Breast epithelium (tissue), 4 donors: Measurements from ENCODE around the gene MOXD1. TPM values are rescaled to one million over a fixed set of nuclear protein-coding genes. Genes with fewer than 3 reads are reported as not detected.

Experiments used
- DNase-seq, 2 donors: peaks; one replicate each; pipeline ENCODE4 v3.0.0-alpha.2; 2019; ENCODE audit warnings: low spot score in 2 of 2
- H3K27ac ChIP-seq, 2 donors: fragments of 200-600 bp; sonication (generic) in 1 of 2; one replicate each; pipeline ENCODE4 v1.5.1; 2016 to 2019; ENCODE audit warnings: mild to moderate bottlenecking in 1 of 2
- H3K27me3 ChIP-seq, 2 donors: fragments of 200-600 bp; sonication (generic) in 1 of 2; one replicate each; pipeline versions ENCODE4 v1.5.1 to v1.6.0; 2017 to 2019; ENCODE audit warnings: control low read depth in 1 of 2, mild to moderate bottlenecking in 1 of 2
- H3K36me3 ChIP-seq: fragments of 200-600 bp; one replicate; pipeline ENCODE4 v1.5.1; 2019
- H3K4me1 ChIP-seq, 2 donors: fragments of 200-600 bp; sonication (generic); one replicate each; pipeline ENCODE4 v1.5.1; 2016 to 2019; ENCODE audit warnings: control low read depth in 1 of 2
- H3K4me3 ChIP-seq, 3 donors: fragments of 200-600 bp; sonication (generic); 1 replicate in 2 of 3; 2 replicates in 1 of 3; pipeline ENCODE4 v1.5.1; 2016 to 2019; ENCODE audit warnings: mild to moderate bottlenecking in 3 of 3, moderate library complexity in 2 of 3
- H3K9me3 ChIP-seq, 2 donors: fragments of 200-600 bp; sonication (generic) in 1 of 2; one replicate each; pipeline ENCODE4 v1.5.1; 2016 to 2019; ENCODE audit warnings: control low read depth in 1 of 2
- CTCF ChIP-seq, 3 donors: fragments of 450-650 bp; IDR thresholded peaks; one replicate each; pipeline ENCODE4 v1.5.1; 2016 to 2017; ENCODE audit warnings: antibody characterized with exemption in 3 of 3, mild to moderate bottlenecking in 3 of 3, moderate library complexity in 3 of 3
- POLR2A ChIP-seq: fragments of 450-650 bp; IDR thresholded peaks from one replicate; pipeline ENCODE4 v1.6.1; 2016; ENCODE audit warnings: antibody characterized with exemption, mild to moderate bottlenecking, moderate library complexity
- POLR2AphosphoS5 ChIP-seq, 3 donors: sonication (generic); formaldehyde crosslinking; IDR thresholded peaks; one replicate each; pipeline ENCODE4 v1.6.1; 2017; ENCODE audit warnings: antibody characterized with exemption in 3 of 3
- intact Hi-C: fragments of 100-400 bp; cut with DNase I; formaldehyde crosslinking; loops from one replicate; pipeline ENCODE4 v1.15.1; 2023; ENCODE audit warnings: low total_unique reads
- total RNA-seq, 3 donors: library from RNA; depleted of rRNA; stranded (reverse); fragments of >200 nt; gene quantifications; one replicate each; pipeline ENCODE4 v1.1.0, GENCODE V29; 2016

MOXD1 gene
- total RNA-seq, 3 donors from 2014 or later = 1.8 to 2.9 (median 1.9) TPM

GRCh38 chr6:132391391-132392269, 9.6 kb downstream of the MOXD1 start:
- H3K27ac ChIP-seq = peak overlapping the region in 1 of 2 donors; percentile 64
- DNase-seq = peak in 1 of 2 donors; percentile 20
- intact Hi-C loops = loop anchor here (10.0 kb wide), 1 partner anchor 1567 kb away; the partner anchor contains the start of gene SMLR1

DNA sequence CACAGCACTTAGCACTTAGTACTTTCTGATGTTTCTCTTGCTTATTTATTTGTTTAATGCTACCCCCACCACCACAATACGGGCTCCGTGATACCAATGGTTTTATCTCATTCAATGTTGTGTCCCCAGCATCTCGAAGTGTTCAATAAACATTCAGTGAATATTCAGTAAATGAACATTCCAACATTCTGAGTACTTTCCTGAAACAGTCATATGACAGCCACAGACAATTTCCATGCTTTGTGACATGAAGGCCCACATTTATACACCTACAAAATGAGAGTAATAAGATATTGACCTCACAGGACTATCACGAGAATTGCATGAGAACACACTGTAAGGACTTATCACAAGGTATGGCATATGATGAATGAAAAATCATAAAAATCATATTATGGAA, 10.8 kb downstream of the MOXD1 start:
- TF ChIP-seq CTCF (IDR thresholded peaks at IDR 0.05) = no peak
- TF ChIP-seq POLR2AphosphoS5 (IDR thresholded peaks at IDR 0.05) = no peak
- no peak for TF ChIP-seq POLR2A
- H3K4me1 ChIP-seq = no peaks in the 10 kb centered on the region
- no peak for DNase-seq
- H3K27ac ChIP-seq = no peak overlapping the region
- no peaks in the 10 kb centered on the region for H3K36me3 ChIP-seq
- H3K4me3 ChIP-seq = no peak overlapping the region
- H3K27me3 ChIP-seq = no peaks in the 10 kb centered on the region
- intact Hi-C loops = loop anchor here (10.0 kb wide), 1 partner anchor 1566 kb away; the partner anchor contains the start of gene SMLR1
- peaks cover 0 to 8% of the 10 kb centered on the region in 2 donors for H3K9me3 ChIP-seq

More at GRCh38 chr6:132391391-132392269, 9.6 kb downstream of the MOXD1 start:
- TF ChIP-seq POLR2AphosphoS5 (IDR thresholded peaks at IDR 0.05) (no peak), CTCF (IDR thresholded peaks at IDR 0.05) (no peak), POLR2A (no peak)
- H3K9me3 ChIP-seq = peaks cover 0 to 8% of the 10 kb centered on the region in 2 donors
- no peaks in the 10 kb centered on the region for H3K36me3 ChIP-seq
- no peaks in the 10 kb centered on the region for H3K27me3 ChIP-seq
- H3K4me3 ChIP-seq = no peak overlapping the region
- H3K4me1 ChIP-seq = no peaks in the 10 kb centered on the region

- no peak for DNase-seq
- Histone ChIP-seq H3K36me3 (no peaks in the 10 kb centered on the region), H3K4me3 (no peak overlapping the region), H3K9me3 (peaks cover 0 to 5% of the 10 kb centered on the region in 2 donors), H3K27me3 (no peaks in the 10 kb centered on the region), H3K4me1 (no peaks in the 10 kb centered on the region), H3K27ac (no peak overlapping the region)
- TF ChIP-seq CTCF (IDR thresholded peaks at IDR 0.05) = no peak
- TF ChIP-seq POLR2AphosphoS5 (IDR thresholded peaks at IDR 0.05) = no peak
- no peak for TF ChIP-seq POLR2A
- intact Hi-C loops = loop anchor here (10.0 kb wide), 1 partner anchor 1565 kb away; the partner anchor contains the start of gene SMLR1
Measured at GRCh38 chr6:132390017-132390416, 11.3 kb downstream of the MOXD1 start.

- DNase-seq = no peak
- Histone ChIP-seq H3K4me1 (no peaks in the 10 kb centered on the region), H3K27ac (no peak overlapping the region), H3K27me3 (no peaks in the 10 kb centered on the region), H3K36me3 (no peaks in the 10 kb centered on the region), H3K4me3 (no peak overlapping the region), H3K9me3 (no peaks in the 10 kb centered on the region)
- no peak for TF ChIP-seq POLR2AphosphoS5 (IDR thresholded peaks at IDR 0.05)
- no peak for TF ChIP-seq CTCF (IDR thresholded peaks at IDR 0.05)
- no peak for TF ChIP-seq POLR2A
- intact Hi-C loops = no loop called here
Measured at GRCh38 chr6:132388291-132388690, 13.0 kb downstream of the MOXD1 start.

DNA sequence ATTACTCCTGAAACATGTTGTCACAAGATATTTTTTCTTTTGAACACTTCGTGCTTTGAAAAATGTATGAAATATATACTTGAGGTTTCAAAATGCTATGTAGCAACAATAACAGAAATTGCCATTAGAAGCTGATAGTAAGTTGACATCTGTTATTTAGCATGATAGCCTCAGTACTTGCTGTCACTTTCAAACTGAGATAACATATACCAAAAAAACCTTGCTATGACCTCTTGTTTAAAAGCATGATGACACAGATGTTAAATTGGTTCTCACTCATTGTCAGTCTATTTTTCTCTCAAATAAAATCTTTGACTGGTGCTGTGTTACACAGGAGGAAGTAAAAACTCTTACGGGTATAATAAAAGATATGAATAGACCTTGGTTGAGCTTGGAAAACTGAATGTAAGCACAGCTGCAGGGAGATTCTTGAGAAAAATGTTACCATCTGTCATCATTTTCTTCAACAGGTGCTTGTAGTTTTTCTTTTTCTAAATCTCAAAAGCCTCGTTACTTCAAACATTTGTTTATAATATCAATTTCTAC, 18.6 kb downstream of the MOXD1 start:
- DNase-seq = no peak
- Histone ChIP-seq H3K27ac (no peak overlapping the region), H3K4me1 (no peaks in the 10 kb centered on the region), H3K4me3 (no peak overlapping the region), H3K9me3 (no peaks in the 10 kb centered on the region), H3K36me3 (no peaks in the 10 kb centered on the region), H3K27me3 (no peaks in the 10 kb centered on the region)
- intact Hi-C loops = no loop called here
- no peak for TF ChIP-seq CTCF (IDR thresholded peaks at IDR 0.05)
- no peak for TF ChIP-seq POLR2A
- no peak for TF ChIP-seq POLR2AphosphoS5 (IDR thresholded peaks at IDR 0.05)
